ENCODE measurements around the gene AREG. TPM values are rescaled to one million over a fixed set of nuclear protein-coding genes. Genes with fewer than 3 reads are reported as not detected.

AREG gene
- total RNA-seq, 4 donors from 2014 or later: 10.5 to 27.2 (median 11.1) TPM

GRCh38 chr4:74456849-74457395 is 12.0 kb downstream of the AREG start:
- Histone ChIP-seq H3K27ac (no peak overlapping the region), H3K27me3 (no peaks in the 10 kb centered on the region), H3K9me3 (no peaks in the 10 kb centered on the region), H3K4me3 (no peak overlapping the region), H3K4me1 (no peaks in the 10 kb centered on the region), H3K36me3 (no peaks in the 10 kb centered on the region)
- TF ChIP-seq CTCF (IDR thresholded peaks at IDR 0.05) (no peak), POLR2A (IDR thresholded peaks at IDR 0.05) (no peak)
- DNase-seq: no peak

GRCh38 chr4:74460833-74461232 is 15.9 kb downstream of the AREG start:
- H3K36me3 ChIP-seq: no peaks in the 10 kb centered on the region

GRCh38 chr4:74463123-74463522 is 18.2 kb downstream of the AREG start:
- no peaks in the 10 kb centered on the region for H3K4me1 ChIP-seq
- no peak overlapping the region for H3K4me3 ChIP-seq
- TF ChIP-seq POLR2A (IDR thresholded peaks at IDR 0.05) (no peak), CTCF (IDR thresholded peaks at IDR 0.05) (no peak)

More at GRCh38 chr4:74460833-74461232, 15.9 kb downstream of the AREG start:
- Histone ChIP-seq H3K27ac (no peak overlapping the region), H3K4me3 (no peak overlapping the region), H3K4me1 (no peaks in the 10 kb centered on the region), H3K27me3 (no peaks in the 10 kb centered on the region), H3K9me3 (no peaks in the 10 kb centered on the region)
- TF ChIP-seq CTCF (IDR thresholded peaks at IDR 0.05) (no peak), POLR2A (IDR thresholded peaks at IDR 0.05) (no peak)
- DNase-seq: no peak

GRCh38 chr4:74464291-74464690 is 19.4 kb downstream of the AREG start:
- TF ChIP-seq CTCF (IDR thresholded peaks at IDR 0.05): no peak
- no peak for TF ChIP-seq POLR2A (IDR thresholded peaks at IDR 0.05)
- Histone ChIP-seq H3K4me3 (no peak overlapping the region), H3K9me3 (no peaks in the 10 kb centered on the region), H3K27me3 (no peaks in the 10 kb centered on the region), H3K36me3 (no peaks in the 10 kb centered on the region), H3K4me1 (no peaks in the 10 kb centered on the region), H3K27ac (no peak overlapping the region)
- no peak for DNase-seq

More at GRCh38 chr4:74463123-74463522, 18.2 kb downstream of the AREG start:
- Histone ChIP-seq H3K36me3 (no peaks in the 10 kb centered on the region), H3K9me3 (no peaks in the 10 kb centered on the region), H3K27me3 (no peaks in the 10 kb centered on the region), H3K27ac (no peak overlapping the region)
- DNase-seq: no peak

- Histone ChIP-seq H3K4me1 (no peaks in the 10 kb centered on the region), H3K36me3 (no peaks in the 10 kb centered on the region), H3K4me3 (no peak overlapping the region), H3K9me3 (no peaks in the 10 kb centered on the region), H3K27me3 (no peaks in the 10 kb centered on the region), H3K27ac (no peak overlapping the region)
- TF ChIP-seq CTCF (IDR thresholded peaks at IDR 0.05) (no peak), POLR2A (IDR thresholded peaks at IDR 0.05) (no peak)
- no peak for DNase-seq
These were observed 21.3 kb downstream of the AREG start for GRCh38 chr4:74466242-74466641.

GRCh38 chr4:74471264-74471663 is 26.3 kb downstream of the AREG start:
- Histone ChIP-seq H3K27me3 (no peaks in the 10 kb centered on the region), H3K27ac (no peak overlapping the region), H3K4me1 (no peaks in the 10 kb centered on the region), H3K4me3 (no peak overlapping the region), H3K9me3 (no peaks in the 10 kb centered on the region), H3K36me3 (no peaks in the 10 kb centered on the region)
- DNase-seq: no peak
- no peak for TF ChIP-seq CTCF (IDR thresholded peaks at IDR 0.05)
- TF ChIP-seq POLR2A (IDR thresholded peaks at IDR 0.05): no peak
